ENCODE results near the gene NIBAN1.

DNA sequence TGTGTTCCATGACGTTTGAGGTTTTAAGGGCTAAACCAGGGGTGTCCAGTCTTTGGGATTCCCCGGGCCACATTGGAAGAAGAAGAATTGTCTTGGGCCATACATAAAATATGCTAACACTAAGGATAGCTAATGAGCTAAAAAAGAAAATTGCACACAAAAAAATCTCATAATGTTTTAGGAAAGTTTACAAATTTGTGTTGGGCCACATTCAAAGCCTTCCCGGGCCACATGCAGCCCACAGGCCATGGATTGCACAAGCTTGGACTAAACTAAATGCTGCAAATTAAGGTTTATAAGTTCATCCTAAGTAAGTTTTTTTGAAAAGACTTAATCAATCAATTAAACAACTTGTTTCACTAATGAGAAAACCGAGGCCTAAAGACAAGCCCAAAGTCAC lies 21.9 kb downstream of the NIBAN1 start:
- TF ChIP-seq, protein P1, sequence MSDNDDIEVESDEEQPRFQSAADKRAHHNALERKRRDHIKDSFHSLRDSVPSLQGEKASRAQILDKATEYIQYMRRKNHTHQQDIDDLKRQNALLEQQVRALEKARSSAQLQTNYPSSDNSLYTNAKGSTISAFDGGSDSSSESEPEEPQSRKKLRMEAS (IDR thresholded peaks at IDR 0.05) = no peak
- TF ChIP-seq, protein P2, sequence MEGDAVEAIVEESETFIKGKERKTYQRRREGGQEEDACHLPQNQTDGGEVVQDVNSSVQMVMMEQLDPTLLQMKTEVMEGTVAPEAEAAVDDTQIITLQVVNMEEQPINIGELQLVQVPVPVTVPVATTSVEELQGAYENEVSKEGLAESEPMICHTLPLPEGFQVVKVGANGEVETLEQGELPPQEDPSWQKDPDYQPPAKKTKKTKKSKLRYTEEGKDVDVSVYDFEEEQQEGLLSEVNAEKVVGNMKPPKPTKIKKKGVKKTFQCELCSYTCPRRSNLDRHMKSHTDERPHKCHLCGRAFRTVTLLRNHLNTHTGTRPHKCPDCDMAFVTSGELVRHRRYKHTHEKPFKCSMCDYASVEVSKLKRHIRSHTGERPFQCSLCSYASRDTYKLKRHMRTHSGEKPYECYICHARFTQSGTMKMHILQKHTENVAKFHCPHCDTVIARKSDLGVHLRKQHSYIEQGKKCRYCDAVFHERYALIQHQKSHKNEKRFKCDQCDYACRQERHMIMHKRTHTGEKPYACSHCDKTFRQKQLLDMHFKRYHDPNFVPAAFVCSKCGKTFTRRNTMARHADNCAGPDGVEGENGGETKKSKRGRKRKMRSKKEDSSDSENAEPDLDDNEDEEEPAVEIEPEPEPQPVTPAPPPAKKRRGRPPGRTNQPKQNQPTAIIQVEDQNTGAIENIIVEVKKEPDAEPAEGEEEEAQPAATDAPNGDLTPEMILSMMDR (IDR thresholded peaks at IDR 0.05; ENCODE audit: control extremely low read depth in 1 of 3, insufficient read depth in 1 of 3, low read depth in 1 of 3, low read length in 3 of 3) = no peak
- TF ChIP-seq CEBPB (IDR thresholded peaks at IDR 0.05; ENCODE audit: low read depth, low read length) (no peak), POLR2A (IDR thresholded peaks at IDR 0.05; ENCODE audit: control extremely low read depth in 1 of 2, low read depth in 2 of 2, low read length in 2 of 2) (no peak), KDM5A (IDR thresholded peaks at IDR 0.05; ENCODE audit: low read length) (no peak)
- TF ChIP-seq, protein P3, sequence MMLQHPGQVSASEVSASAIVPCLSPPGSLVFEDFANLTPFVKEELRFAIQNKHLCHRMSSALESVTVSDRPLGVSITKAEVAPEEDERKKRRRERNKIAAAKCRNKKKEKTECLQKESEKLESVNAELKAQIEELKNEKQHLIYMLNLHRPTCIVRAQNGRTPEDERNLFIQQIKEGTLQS (IDR thresholded peaks at IDR 0.05; ENCODE audit: insufficient read depth, low read depth, low read length) = no peak
- TF ChIP-seq, protein P4, sequence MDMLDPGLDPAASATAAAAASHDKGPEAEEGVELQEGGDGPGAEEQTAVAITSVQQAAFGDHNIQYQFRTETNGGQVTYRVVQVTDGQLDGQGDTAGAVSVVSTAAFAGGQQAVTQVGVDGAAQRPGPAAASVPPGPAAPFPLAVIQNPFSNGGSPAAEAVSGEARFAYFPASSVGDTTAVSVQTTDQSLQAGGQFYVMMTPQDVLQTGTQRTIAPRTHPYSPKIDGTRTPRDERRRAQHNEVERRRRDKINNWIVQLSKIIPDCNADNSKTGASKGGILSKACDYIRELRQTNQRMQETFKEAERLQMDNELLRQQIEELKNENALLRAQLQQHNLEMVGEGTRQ (IDR thresholded peaks at IDR 0.05; ENCODE audit: low read length) = no peak
